Cardiac muscle cell (in vitro differentiated cells and primary cell): ENCODE measurements around the gene TFDP2. TPM values are rescaled to one million over a fixed set of nuclear protein-coding genes. Genes with fewer than 3 reads are reported as not detected.

Source experiments
- DNase-seq, 2 donors: peaks; one replicate each; pipeline versions ENCODE4 v3.0.0 to v3.0.0-alpha.2; 2010 to 2017; ENCODE audit warnings: low read depth in 1 of 2, low spot score in 1 of 2
- H3K27ac ChIP-seq: fragments of 200-600 bp; sonication (generic); 2 replicates; pipeline ENCODE4 v1.5.1; 2016
- H3K27me3 ChIP-seq: fragments of 200-600 bp; sonication (generic); 2 replicates; pipeline ENCODE4 v1.6.0; 2016; ENCODE audit warnings: control low read depth
- H3K36me3 ChIP-seq: fragments of 200-600 bp; sonication (generic); 2 replicates; pipeline ENCODE4 v1.5.1; 2016; ENCODE audit warnings: control low read depth
- H3K4me1 ChIP-seq: fragments of 200-600 bp; sonication (generic); 2 replicates; pipeline ENCODE4 v1.8.1; 2017; ENCODE audit warnings: low read depth, mild to moderate bottlenecking, mixed run types
- H3K4me3 ChIP-seq: fragments of 200-600 bp; sonication (generic); 2 replicates; pipeline ENCODE4 v1.5.1; 2016; ENCODE audit warnings: mild to moderate bottlenecking
- H3K9me3 ChIP-seq: fragments of 200-600 bp; sonication (generic); 2 replicates; pipeline ENCODE4 v1.5.1; 2017; ENCODE audit warnings: low read depth, mild to moderate bottlenecking, control low read depth
- polyA plus RNA-seq: library from polyadenylated mRNA; unstranded; fragments of >200 nt; fragmentation: Nextera tagmentation; extraction: Ambion mirVana; gene quantifications from 2 replicates; pipeline ENCODE4 v1.2.1, GENCODE V29; 2016
- total RNA-seq: library from RNA; depleted of rRNA; stranded (reverse); fragments of >200 nt; gene quantifications from 2 replicates; pipeline ENCODE4 v1.2.3, GENCODE V29; 2016
- TF ChIP-seq, protein P1 (sequence below): IDR thresholded peaks from 2 replicates; pipeline ENCODE4 v1.5.1; 2012; ENCODE audit warnings: low read depth, mild to moderate bottlenecking, low read length

TFDP2 gene
- total and polyA plus RNA-seq, 2 experiments from 2014 or later, result 60.8 to 95.2 TPM

- no peaks in the 10 kb centered on the region for H3K9me3 ChIP-seq
- peaks cover 24% of the 10 kb centered on the region for H3K36me3 ChIP-seq
- H3K4me1 ChIP-seq, result no peaks in the 10 kb centered on the region
- no peak for DNase-seq
- no peak overlapping the region for H3K4me3 ChIP-seq
- H3K27ac ChIP-seq, result no peak overlapping the region
- H3K27me3 ChIP-seq, result no peaks in the 10 kb centered on the region
- TF ChIP-seq, protein P1, sequence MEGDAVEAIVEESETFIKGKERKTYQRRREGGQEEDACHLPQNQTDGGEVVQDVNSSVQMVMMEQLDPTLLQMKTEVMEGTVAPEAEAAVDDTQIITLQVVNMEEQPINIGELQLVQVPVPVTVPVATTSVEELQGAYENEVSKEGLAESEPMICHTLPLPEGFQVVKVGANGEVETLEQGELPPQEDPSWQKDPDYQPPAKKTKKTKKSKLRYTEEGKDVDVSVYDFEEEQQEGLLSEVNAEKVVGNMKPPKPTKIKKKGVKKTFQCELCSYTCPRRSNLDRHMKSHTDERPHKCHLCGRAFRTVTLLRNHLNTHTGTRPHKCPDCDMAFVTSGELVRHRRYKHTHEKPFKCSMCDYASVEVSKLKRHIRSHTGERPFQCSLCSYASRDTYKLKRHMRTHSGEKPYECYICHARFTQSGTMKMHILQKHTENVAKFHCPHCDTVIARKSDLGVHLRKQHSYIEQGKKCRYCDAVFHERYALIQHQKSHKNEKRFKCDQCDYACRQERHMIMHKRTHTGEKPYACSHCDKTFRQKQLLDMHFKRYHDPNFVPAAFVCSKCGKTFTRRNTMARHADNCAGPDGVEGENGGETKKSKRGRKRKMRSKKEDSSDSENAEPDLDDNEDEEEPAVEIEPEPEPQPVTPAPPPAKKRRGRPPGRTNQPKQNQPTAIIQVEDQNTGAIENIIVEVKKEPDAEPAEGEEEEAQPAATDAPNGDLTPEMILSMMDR, result no peak
These were observed 194.2 kb downstream of the TFDP2 start for GRCh38 chr3:141955175-141955574.

- H3K4me3 ChIP-seq, result no peak overlapping the region
- peaks cover 8% of the 10 kb centered on the region for H3K36me3 ChIP-seq
- TF ChIP-seq, protein P1, result no peak
- H3K4me1 ChIP-seq, result no peaks in the 10 kb centered on the region
- DNase-seq, result no peak
- no peaks in the 10 kb centered on the region for H3K27me3 ChIP-seq
- H3K27ac ChIP-seq, result no peak overlapping the region
- no peaks in the 10 kb centered on the region for H3K9me3 ChIP-seq
These were observed 196.7 kb downstream of the TFDP2 start for GRCh38 chr3:141952611-141953010.

GRCh38 chr3:141950572-141951493 is 198.5 kb downstream of the TFDP2 start:
- Histone ChIP-seq H3K36me3 (peaks cover 4% of the 10 kb centered on the region), H3K27me3 (no peaks in the 10 kb centered on the region), H3K4me1 (no peaks in the 10 kb centered on the region), H3K4me3 (no peak overlapping the region), H3K27ac (no peak overlapping the region), H3K9me3 (no peaks in the 10 kb centered on the region)
- no peak for DNase-seq
- TF ChIP-seq, protein P1, result no peak

GRCh38 chr3:141949972-141950371 is 199.4 kb downstream of the TFDP2 start:
- DNase-seq, result no peak
- H3K4me3 ChIP-seq, result no peak overlapping the region
- no peaks in the 10 kb centered on the region for H3K27me3 ChIP-seq
- no peaks in the 10 kb centered on the region for H3K4me1 ChIP-seq
- TF ChIP-seq, protein P1, result no peak
- no peak overlapping the region for H3K27ac ChIP-seq
- H3K36me3 ChIP-seq, result peaks cover 4% of the 10 kb centered on the region
- H3K9me3 ChIP-seq, result no peaks in the 10 kb centered on the region

GRCh38 chr3:141949399-141949798 is 199.9 kb downstream of the TFDP2 start:
- Histone ChIP-seq H3K27me3 (no peaks in the 10 kb centered on the region), H3K4me1 (no peaks in the 10 kb centered on the region), H3K4me3 (no peak overlapping the region), H3K36me3 (peaks cover 4% of the 10 kb centered on the region), H3K27ac (no peak overlapping the region), H3K9me3 (no peaks in the 10 kb centered on the region)
- TF ChIP-seq, protein P1, result no peak
- DNase-seq, result no peak
